Caco-2 (cell line): Measurements from ENCODE around the gene SLC38A8. TPM values are rescaled to one million over a fixed set of nuclear protein-coding genes. Genes with fewer than 3 reads are reported as not detected.

Source experiments
- BruUV-seq: library from RNA; stranded (reverse); fragments of 400-500 nt; replicated peaks from 2 replicates; lab custom pipeline; 2021; lab: Mats Ljungman, UMichigan
- CTCF ChIA-PET: fragments of 300-600 bp; sonication (Branson Sonifier 250); formaldehyde crosslinking; loops from one replicate; lab custom pipeline; 2022; ENCODE audit warnings: antibody characterized with exemption; lab: Charles Lee
- POLR2A ChIA-PET: fragments of 300-600 bp; sonication (Branson Sonifier 250); formaldehyde crosslinking; loops from one replicate; lab custom pipeline; 2022; ENCODE audit warnings: antibody characterized with exemption; lab: Charles Lee
- DNase-seq, 2 experiments: peaks; one replicate each; pipeline versions ENCODE4 v3.0.0 to v3.0.0-alpha.2; 2020 to 2022
- H3K27me3 ChIP-seq: replicated peaks from 2 replicates; pipeline ENCODE4 v1.6.0; 2011; ENCODE audit warnings: low read length; ENCODE audit not compliant: control insufficient read depth, insufficient read depth
- H3K36me3 ChIP-seq: 2 replicates; pipeline ENCODE4 v1.5.1; 2011; ENCODE audit warnings: low read length; ENCODE audit not compliant: control insufficient read depth, insufficient read depth
- H3K4me1 ChIP-seq: fragments of 250-450 bp; sonication (Bioruptor Pico); 2 replicates; pipeline ENCODE4 v1.5.1; 2020; ENCODE audit warnings: mild to moderate bottlenecking
- H3K4me3 ChIP-seq: 2 replicates; pipeline ENCODE4 v1.5.1; 2011; ENCODE audit warnings: low read depth, mild to moderate bottlenecking, control low read depth, low read length
- H3K9me3 ChIP-seq: fragments of 250-450 bp; sonication (Bioruptor Pico); 2 replicates; pipeline ENCODE4 v1.5.1; 2020; ENCODE audit warnings: mild to moderate bottlenecking, moderate library complexity
- H3K27ac Mint-ChIP-seq: one replicate; pipeline ENCODE4 v1.8.0; 2022; ENCODE audit warnings: mixed read lengths; ENCODE audit not compliant: unreplicated experiment
- H3K27me3 Mint-ChIP-seq: one replicate; pipeline ENCODE4 v1.8.0; 2022; ENCODE audit warnings: mixed read lengths; ENCODE audit not compliant: insufficient read depth, unreplicated experiment
- H3K36me3 Mint-ChIP-seq: one replicate; pipeline ENCODE4 v1.8.0; 2022; ENCODE audit warnings: mild to moderate bottlenecking, mixed read lengths; ENCODE audit not compliant: insufficient read depth, unreplicated experiment
- H3K4me1 Mint-ChIP-seq: one replicate; pipeline ENCODE4 v1.8.0; 2022; ENCODE audit warnings: low read depth, mixed read lengths; ENCODE audit not compliant: unreplicated experiment
- H3K4me3 Mint-ChIP-seq: one replicate; pipeline ENCODE4 v1.8.0; 2022; ENCODE audit warnings: mild to moderate bottlenecking, moderate library complexity, mixed read lengths; ENCODE audit not compliant: unreplicated experiment
- H3K9me3 Mint-ChIP-seq: one replicate; pipeline ENCODE4 v1.8.0; 2022; ENCODE audit warnings: mixed read lengths; ENCODE audit not compliant: unreplicated experiment
- CTCF ChIP-seq, 2 experiments: fragments of 200-600 bp in 1 of 2; IDR thresholded peaks; 1 replicate in 1 of 2; 2 replicates in 1 of 2; pipeline versions ENCODE4 v1.5.1 to v1.8.0; 2011 to 2022; ENCODE audit warnings: antibody characterized with exemption in 1 of 2, control low read depth in 1 of 2, inconsistent platforms in 1 of 2, low read depth in 1 of 2, low read length in 1 of 2, mild to moderate bottlenecking in 1 of 2, moderate library complexity in 1 of 2; ENCODE audit not compliant: insufficient read depth in 1 of 2, severe bottlenecking in 1 of 2, unreplicated experiment in 1 of 2
- intact Hi-C: fragments of 100-400 bp; cut with micrococcal nuclease; formaldehyde crosslinking; loops from one replicate; pipeline ENCODE4 v1.10.0; 2022; ENCODE audit not compliant: unreplicated experiment
- total RNA-seq: library from RNA; stranded (reverse); gene quantifications from 2 replicates; pipeline ENCODE4 v1.2.3, GENCODE V29; 2022

Gene SLC38A8
- total RNA-seq, 1 experiment from 2014 or later = 0.79 TPM

GRCh38 chr16:84038469-84038868, 4.1 kb downstream of the SLC38A8 start:
- no peak overlapping the region for H3K4me3 Mint-ChIP-seq
- H3K27me3 ChIP-seq = no peaks in the 10 kb centered on the region
- POLR2A ChIA-PET = no interaction called here
- no peaks in the 10 kb centered on the region; the same call in 1 of the 2 replicates for H3K9me3 ChIP-seq
- no peaks in the 10 kb centered on the region for H3K36me3 ChIP-seq
- CTCF ChIA-PET = no interaction called here
- no peak overlapping the region for H3K4me3 ChIP-seq
- DNase-seq = no peak
- H3K27ac Mint-ChIP-seq = no peak overlapping the region
- peaks cover 13% of the 10 kb centered on the region for H3K4me1 ChIP-seq
- peaks cover 5% of the 10 kb centered on the region for H3K27me3 Mint-ChIP-seq
- intact Hi-C loops = no loop called here
- no TSS peak for BruUV-seq
- peaks cover 7% of the 10 kb centered on the region for H3K9me3 Mint-ChIP-seq
- H3K4me1 Mint-ChIP-seq = peaks cover 9% of the 10 kb centered on the region
- no peak for TF ChIP-seq CTCF (IDR thresholded peaks at IDR 0.05; ENCODE audit: insufficient read depth in 1 of 2, low read depth in 1 of 2, low read length in 1 of 2, severe bottlenecking in 1 of 2, unreplicated experiment in 1 of 2)
- H3K36me3 Mint-ChIP-seq = no peaks in the 10 kb centered on the region

- Mint-ChIP-seq H3K27me3 (peaks cover 5% of the 10 kb centered on the region), H3K9me3 (peaks cover 7% of the 10 kb centered on the region), H3K4me3 (no peak overlapping the region), H3K27ac (no peak overlapping the region), H3K36me3 (no peaks in the 10 kb centered on the region), H3K4me1 (no peaks in the 10 kb centered on the region)
- intact Hi-C loops = no loop called here
- ChIA-PET CTCF (no interaction called here), POLR2A (no interaction called here)
- no peaks in the 10 kb centered on the region; the same call in 1 of the 2 replicates for H3K9me3 ChIP-seq
- no peak for DNase-seq
- H3K36me3 ChIP-seq = no peaks in the 10 kb centered on the region
- no peak for TF ChIP-seq CTCF (IDR thresholded peaks at IDR 0.05; ENCODE audit: insufficient read depth in 1 of 2, low read depth in 1 of 2, low read length in 1 of 2, severe bottlenecking in 1 of 2, unreplicated experiment in 1 of 2)
- H3K27me3 ChIP-seq = no peaks in the 10 kb centered on the region
- BruUV-seq = no TSS peak
- no peaks in the 10 kb centered on the region for H3K4me1 ChIP-seq
- H3K4me3 ChIP-seq = no peak overlapping the region
Observed at GRCh38 chr16:84036982-84037425, 5.6 kb downstream of the SLC38A8 start.

- H3K4me3 Mint-ChIP-seq = no peak overlapping the region
- TF ChIP-seq CTCF (IDR thresholded peaks at IDR 0.05; ENCODE audit: insufficient read depth in 1 of 2, low read depth in 1 of 2, low read length in 1 of 2, severe bottlenecking in 1 of 2, unreplicated experiment in 1 of 2) = no peak
- no peak overlapping the region for H3K27ac Mint-ChIP-seq
- no TSS peak for BruUV-seq
- H3K27me3 Mint-ChIP-seq = peaks cover 8% of the 10 kb centered on the region
- H3K27me3 ChIP-seq = no peaks in the 10 kb centered on the region
- H3K4me1 Mint-ChIP-seq = no peaks in the 10 kb centered on the region
- no peak overlapping the region for H3K4me3 ChIP-seq
- H3K36me3 Mint-ChIP-seq = no peaks in the 10 kb centered on the region
- CTCF ChIA-PET = no interaction called here
- H3K4me1 ChIP-seq = no peaks in the 10 kb centered on the region
- intact Hi-C loops = no loop called here
- peaks cover 7% of the 10 kb centered on the region for H3K9me3 Mint-ChIP-seq
- POLR2A ChIA-PET = no interaction called here
- DNase-seq = no peak
- H3K9me3 ChIP-seq = no peaks in the 10 kb centered on the region; the same call in 1 of the 2 replicates
- H3K36me3 ChIP-seq = no peaks in the 10 kb centered on the region
Observed at GRCh38 chr16:84036131-84036530, 6.5 kb downstream of the SLC38A8 start.
